GM19397 (cell line): ENCODE results near the gene FAM229A.

Source experiments
- ATAC-seq: cut with Tn5 transposase; IDR thresholded peaks from one replicate; pipeline ENCODE4 v1.9.1; 2021; ENCODE audit warnings: mild to moderate bottlenecking, moderate library complexity; ENCODE audit not compliant: unreplicated experiment

Gene FAM229A

GRCh38 chr1:32350785-32351398 is 11.4 kb downstream of the FAM229A start:
- peak; percentile 43 for ATAC-seq

GRCh38 chr1:32349211-32349708 is 13.0 kb downstream of the FAM229A start:
- no peak for ATAC-seq

- ATAC-seq: no peak
Observed at GRCh38 chr1:32346532-32347157, 15.6 kb downstream of the FAM229A start.

GRCh38 chr1:32345289-32345827 is 16.9 kb downstream of the FAM229A start:
- ATAC-seq: no peak

GRCh38 chr1:32342704-32343103 is 19.6 kb downstream of the FAM229A start:
- ATAC-seq: no peak

GRCh38 chr1:32341971-32342370 is 20.3 kb downstream of the FAM229A start:
- ATAC-seq: no peak

- ATAC-seq: no peak
Observed at GRCh38 chr1:32341186-32341757, 21.0 kb downstream of the FAM229A start.

GRCh38 chr1:32339363-32339978 is 22.8 kb downstream of the FAM229A start:
- no peak for ATAC-seq

GRCh38 chr1:32338637-32339145 is 23.6 kb downstream of the FAM229A start:
- no peak for ATAC-seq

- ATAC-seq: no peak
Observed at GRCh38 chr1:32337855-32338636, 24.2 kb downstream of the FAM229A start.

GRCh38 chr1:32336963-32337675 is 25.2 kb downstream of the FAM229A start:
- ATAC-seq: no peak

GRCh38 chr1:32336591-32336932 is 25.7 kb downstream of the FAM229A start:
- no peak for ATAC-seq

- peak; percentile 44 for ATAC-seq
Observed at GRCh38 chr1:32335790-32336590, 26.3 kb downstream of the FAM229A start, which contains the start of gene MARCKSL1. TSS of gene MARCKSL1 (minus strand) at chr1:32336233. CDS start at chr1:32336033, 200 bp downstream.

GRCh38 chr1:32335535-32335789 is 26.8 kb downstream of the FAM229A start:
- ATAC-seq: peak; percentile 12

- ATAC-seq: peak; percentile 21
Observed at GRCh38 chr1:32334864-32335534, 27.3 kb downstream of the FAM229A start.

- ATAC-seq: no peak
Observed at GRCh38 chr1:32334274-32334861, 27.9 kb downstream of the FAM229A start.

- ATAC-seq: no peak
Observed at GRCh38 chr1:32333251-32333963, 28.9 kb downstream of the FAM229A start.
